Neural progenitor cell (in vitro differentiated cells): ENCODE measurements around the gene MUC12. TPM values are rescaled to one million over a fixed set of nuclear protein-coding genes. Genes with fewer than 3 reads are reported as not detected.
"Not testable (repeated sequence)": the region's sequence is repeated elsewhere in the genome, so short reads cannot be mapped to it uniquely, and the experiment has no call there.

Source experiments
- DNase-seq: peaks from one replicate; pipeline ENCODE4 v3.0.0-alpha.2; 2016; ENCODE audit warnings: low spot score
- H2AFZ ChIP-seq: fragments of 200-600 bp; sonication (generic); replicated peaks from 2 replicates; pipeline ENCODE4 v1.6.1; 2016; ENCODE audit warnings: antibody characterized with exemption
- H3F3A ChIP-seq: fragments of 200-600 bp; sonication (generic); 2 replicates; pipeline ENCODE4 v1.6.1; 2016; ENCODE audit warnings: antibody characterized with exemption, low read depth
- H3K27ac ChIP-seq: fragments of 200-600 bp; sonication (generic); 2 replicates; pipeline ENCODE4 v1.5.1; 2016; ENCODE audit warnings: mild to moderate bottlenecking
- H3K27me3 ChIP-seq: fragments of 200-600 bp; sonication (generic); 2 replicates; pipeline ENCODE4 v1.6.1; 2016; ENCODE audit warnings: mild to moderate bottlenecking, moderate library complexity
- H3K36me3 ChIP-seq: fragments of 200-600 bp; sonication (generic); 2 replicates; pipeline ENCODE4 v1.5.1; 2016
- H3K4me1 ChIP-seq: fragments of 200-600 bp; sonication (generic); 2 replicates; pipeline ENCODE4 v1.6.1; 2016; ENCODE audit warnings: mixed run types
- H3K4me2 ChIP-seq: fragments of 200-600 bp; sonication (generic); 2 replicates; pipeline ENCODE4 v1.6.1; 2016
- H3K4me3 ChIP-seq: fragments of 200-600 bp; sonication (generic); 2 replicates; pipeline ENCODE4 v1.5.1; 2016
- H3K79me2 ChIP-seq: fragments of 200-600 bp; sonication (generic); 2 replicates; pipeline ENCODE4 v1.6.1; 2016; ENCODE audit warnings: low read depth
- H3K9ac ChIP-seq: fragments of 200-600 bp; sonication (generic); 2 replicates; pipeline ENCODE4 v1.6.1; 2016
- H3K9me3 ChIP-seq: fragments of 200-600 bp; sonication (generic); 2 replicates; pipeline ENCODE4 v1.5.1; 2016; ENCODE audit warnings: low read depth
- H4K20me1 ChIP-seq: fragments of 200-600 bp; sonication (generic); 2 replicates; pipeline ENCODE4 v1.6.1; 2016; ENCODE audit warnings: low read depth
- H3K27ac Mint-ChIP-seq: 3 replicates; pipeline ENCODE4 v1.8.0; 2021; ENCODE audit warnings: mixed read lengths
- H3K27me3 Mint-ChIP-seq: 2 replicates; pipeline ENCODE4 v1.8.0; 2022; ENCODE audit warnings: low read depth, mild to moderate bottlenecking, inconsistent platforms, moderate library complexity, mixed read lengths; ENCODE audit not compliant: insufficient read depth
- H3K36me3 Mint-ChIP-seq: 3 replicates; pipeline ENCODE4 v1.8.0; 2021; ENCODE audit warnings: mixed read lengths
- H3K4me1 Mint-ChIP-seq: 3 replicates; pipeline ENCODE4 v1.8.0; 2021; ENCODE audit warnings: mixed read lengths
- H3K4me3 Mint-ChIP-seq: 3 replicates; pipeline ENCODE4 v1.8.0; 2021; ENCODE audit warnings: mild to moderate bottlenecking, moderate library complexity, mixed read lengths
- H3K9me3 Mint-ChIP-seq: 3 replicates; pipeline ENCODE4 v1.8.0; 2020; ENCODE audit warnings: mixed read lengths
- CTCF ChIP-seq: fragments of 200-600 bp; sonication (generic); IDR thresholded peaks from 2 replicates; pipeline ENCODE4 v1.5.1; 2017; ENCODE audit warnings: antibody characterized with exemption, mild to moderate bottlenecking
- EZH2 ChIP-seq: fragments of 200-600 bp; sonication (generic); IDR thresholded peaks from 2 replicates; pipeline ENCODE4 v1.6.1; 2017; ENCODE audit warnings: antibody characterized with exemption, mild to moderate bottlenecking, moderate library complexity
- EZH2phosphoT487 ChIP-seq: fragments of 200-600 bp; sonication (generic); IDR thresholded peaks from 2 replicates; pipeline ENCODE4 v1.6.1; 2017; ENCODE audit warnings: antibody characterized with exemption
- total RNA-seq: library from RNA; depleted of rRNA; stranded (reverse); fragments of >200 nt; gene quantifications from 2 replicates; pipeline ENCODE4 v1.2.3, GENCODE V29; 2015; ENCODE audit warnings: low replicate concordance

MUC12 gene
- total RNA-seq, 1 donor from 2014 or later = not detected

- H3K79me2 ChIP-seq = no peaks in the 10 kb centered on the region
- peaks cover 13% of the 10 kb centered on the region for H3K4me1 Mint-ChIP-seq
- H3K27ac Mint-ChIP-seq = no peak overlapping the region
- H3K27me3 ChIP-seq = no peaks in the 10 kb centered on the region
- H3K4me3 Mint-ChIP-seq = no peak overlapping the region
- H3K9me3 ChIP-seq = no peaks in the 10 kb centered on the region
- no peaks in the 10 kb centered on the region for H4K20me1 ChIP-seq
- peaks cover 7% of the 10 kb centered on the region for H3F3A ChIP-seq
- DNase-seq = no peak
- H3K36me3 ChIP-seq = no peaks in the 10 kb centered on the region
- H2AFZ ChIP-seq = no peak overlapping the region
- H3K36me3 Mint-ChIP-seq = no peaks in the 10 kb centered on the region
- H3K9ac ChIP-seq = no peak overlapping the region
- H3K27ac ChIP-seq = no peak overlapping the region
- H3K4me2 ChIP-seq = no peak overlapping the region
- TF ChIP-seq CTCF (no peak), EZH2 (no peak), EZH2phosphoT487 (no peak)
- peaks cover 6% of the 10 kb centered on the region for H3K27me3 Mint-ChIP-seq
- no peak overlapping the region for H3K4me3 ChIP-seq
- H3K9me3 Mint-ChIP-seq = no peaks in the 10 kb centered on the region
- peaks cover 14% of the 10 kb centered on the region for H3K4me1 ChIP-seq
Observed at GRCh38 chr7:101021703-101022102, 52.3 kb downstream of the MUC12 start.

- no peak overlapping the region for H3K4me2 ChIP-seq
- peaks cover 1% of the 10 kb centered on the region for H3K4me1 ChIP-seq
- H3K79me2 ChIP-seq = no peaks in the 10 kb centered on the region
- no peaks in the 10 kb centered on the region for H4K20me1 ChIP-seq
- no peaks in the 10 kb centered on the region for H3K27me3 ChIP-seq
- Mint-ChIP-seq H3K27ac (no peak overlapping the region), H3K9me3 (no peaks in the 10 kb centered on the region), H3K27me3 (peaks cover 4% of the 10 kb centered on the region), H3K4me3 (no peak overlapping the region), H3K36me3 (no peaks in the 10 kb centered on the region), H3K4me1 (peaks cover 4% of the 10 kb centered on the region)
- peaks cover 1% of the 10 kb centered on the region for H3F3A ChIP-seq
- H3K9me3 ChIP-seq = no peaks in the 10 kb centered on the region
- no peak for DNase-seq
- no peak overlapping the region for H2AFZ ChIP-seq
- H3K9ac ChIP-seq = no peak overlapping the region
- TF ChIP-seq CTCF = no peak
- no peak for TF ChIP-seq EZH2
- TF ChIP-seq EZH2phosphoT487 = no peak
- H3K36me3 ChIP-seq = no peaks in the 10 kb centered on the region
- no peak overlapping the region for H3K4me3 ChIP-seq
- H3K27ac ChIP-seq = no peak overlapping the region
Observed at GRCh38 chr7:101023839-101024238, 54.5 kb downstream of the MUC12 start.

GRCh38 chr7:101031082-101031481 is 61.7 kb downstream of the MUC12 start:
- H3K36me3 Mint-ChIP-seq = no peaks in the 10 kb centered on the region
- H4K20me1 ChIP-seq = no peaks in the 10 kb centered on the region
- H3K27ac ChIP-seq = no peak overlapping the region
- H3K27me3 Mint-ChIP-seq = peaks cover 2% of the 10 kb centered on the region
- no peak for TF ChIP-seq CTCF
- TF ChIP-seq EZH2 = no peak
- TF ChIP-seq EZH2phosphoT487 = no peak
- no peaks in the 10 kb centered on the region for H3K79me2 ChIP-seq
- H3K27ac Mint-ChIP-seq = no peak overlapping the region
- H2AFZ ChIP-seq = no peak overlapping the region
- no peaks in the 10 kb centered on the region for H3K4me1 Mint-ChIP-seq
- H3K9me3 Mint-ChIP-seq = no peaks in the 10 kb centered on the region
- no peaks in the 10 kb centered on the region for H3K9me3 ChIP-seq
- H3K4me2 ChIP-seq = no peak overlapping the region
- no peak for DNase-seq
- no peak overlapping the region for H3K4me3 ChIP-seq
- no peaks in the 10 kb centered on the region for H3K36me3 ChIP-seq
- H3K27me3 ChIP-seq = peaks cover 16% of the 10 kb centered on the region
- no peak overlapping the region for H3K4me3 Mint-ChIP-seq
- no peak overlapping the region for H3K9ac ChIP-seq
- H3F3A ChIP-seq = no peaks in the 10 kb centered on the region
- no peaks in the 10 kb centered on the region for H3K4me1 ChIP-seq

GRCh38 chr7:101035941-101036340 is 66.6 kb downstream of the MUC12 start:
- no peak overlapping the region for H3K27ac ChIP-seq
- H3K79me2 ChIP-seq = no peaks in the 10 kb centered on the region
- no peak overlapping the region for H3K4me2 ChIP-seq
- peaks cover 39% of the 10 kb centered on the region for H3K27me3 ChIP-seq
- Mint-ChIP-seq H3K27me3 (peaks cover 2% of the 10 kb centered on the region), H3K4me1 (no peaks in the 10 kb centered on the region), H3K27ac (no peak overlapping the region), H3K9me3 (no peaks in the 10 kb centered on the region), H3K36me3 (no peaks in the 10 kb centered on the region), H3K4me3 (no peak overlapping the region)
- no peaks in the 10 kb centered on the region for H3K36me3 ChIP-seq
- TF ChIP-seq EZH2phosphoT487 = no peak
- TF ChIP-seq EZH2 = no peak
- no peak for TF ChIP-seq CTCF
- no peak for DNase-seq
- no peaks in the 10 kb centered on the region for H4K20me1 ChIP-seq
- H3K9ac ChIP-seq = no peak overlapping the region
- no peak overlapping the region for H2AFZ ChIP-seq
- no peak overlapping the region for H3K4me3 ChIP-seq
- no peaks in the 10 kb centered on the region for H3K4me1 ChIP-seq
- H3K9me3 ChIP-seq = no peaks in the 10 kb centered on the region
- H3F3A ChIP-seq = no peaks in the 10 kb centered on the region

GRCh38 chr7:101041283-101041682 is 71.9 kb downstream of the MUC12 start:
- not testable (repeated sequence) for DNase-seq, H3K36me3 Mint-ChIP-seq, H3K4me3 Mint-ChIP-seq

More at GRCh38 chr7:101041283-101041682, 71.9 kb downstream of the MUC12 start:
- not testable (repeated sequence) for H3K4me1 ChIP-seq, H3K27me3 Mint-ChIP-seq, H3K9me3 Mint-ChIP-seq, H3K27ac Mint-ChIP-seq, H3K36me3 ChIP-seq, H4K20me1 ChIP-seq, H3K79me2 ChIP-seq, H3K4me2 ChIP-seq, H3F3A ChIP-seq, H3K9me3 ChIP-seq, H2AFZ ChIP-seq, H3K27ac ChIP-seq, H3K4me1 Mint-ChIP-seq, H3K4me3 ChIP-seq, H3K9ac ChIP-seq
- H3K27me3 ChIP-seq = peaks cover 42% of the 10 kb centered on the region
